ENCODE results near the gene ELAVL4. TPM values are rescaled to one million over a fixed set of nuclear protein-coding genes. Genes with fewer than 3 reads are reported as not detected.

ELAVL4 gene
- not detected for total RNA-seq
- total RNA-seq (2013): 0.07 TPM

DNA sequence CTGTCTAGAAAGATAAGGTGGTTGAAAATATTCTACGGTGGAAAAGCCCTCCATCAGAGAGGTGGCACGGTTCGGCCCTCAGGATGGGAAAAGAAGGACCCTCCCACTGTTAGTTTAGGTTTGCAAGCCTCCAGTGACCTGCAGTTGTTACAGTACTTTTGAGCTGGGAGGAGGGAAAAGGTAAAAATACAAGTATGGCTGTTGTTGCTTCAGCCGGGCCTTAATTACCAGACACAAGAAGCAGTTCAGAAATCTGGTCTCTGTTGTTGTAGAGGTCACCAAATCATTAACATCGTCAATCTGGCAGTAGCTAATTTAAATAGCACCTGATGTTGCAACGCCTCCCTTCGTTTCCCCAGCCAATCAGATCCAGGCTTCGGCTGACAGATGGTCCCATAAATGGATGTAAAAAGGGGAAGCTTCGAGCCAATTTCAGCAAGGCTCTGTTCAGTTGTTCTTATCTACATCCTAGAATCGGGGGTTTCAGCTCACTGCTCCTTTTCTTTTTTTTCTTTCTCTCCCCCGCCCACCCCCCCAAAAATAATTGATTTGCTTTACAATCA, at the start of gene ELAVL4:
TSS of gene ELAVL4 (plus strand) at position 424 of the 563 bp plus-strand sequence. CDS start 270 bp downstream, outside the sequence.
- Mint-ChIP-seq H3K27me3 (ENCODE audit: low read depth in 2 of 2) (peaks cover 36 to 60% of the 10 kb centered on the region in 2 donors), H3K4me3 (peak within 1 kb of the TSS; percentile 9), H3K27ac (no peak within 1 kb of the TSS), H3K36me3 (no peaks in the 10 kb centered on the region), H3K4me1 (peaks cover 0 to 15% of the 10 kb centered on the region in 2 donors), H3K9me3 (no peaks in the 10 kb centered on the region)
- Histone ChIP-seq H3K9me3 (ENCODE audit: control insufficient read depth, insufficient read depth, low read length) (no peaks in the 10 kb centered on the region), H3K4me3 (ENCODE audit: low read length) (no peak within 1 kb of the TSS), H3K36me3 (ENCODE audit: control insufficient read depth, insufficient read depth, low read length) (no peaks in the 10 kb centered on the region), H3K4me1 (ENCODE audit: control insufficient read depth, insufficient read depth, low read length) (peaks cover 9% of the 10 kb centered on the region), H3K27ac (ENCODE audit: low read length) (no peak within 1 kb of the TSS), H3K27me3 (ENCODE audit: control insufficient read depth, insufficient read depth, low read length) (peaks cover 11% of the 10 kb centered on the region)
- intact Hi-C loops (cut with micrococcal nuclease): no loop called here
- 61% methylated on average over 9 of the region's 11 CpGs for WGBS (ENCODE audit: insufficient coverage)
- TF ChIP-seq, protein P1, sequence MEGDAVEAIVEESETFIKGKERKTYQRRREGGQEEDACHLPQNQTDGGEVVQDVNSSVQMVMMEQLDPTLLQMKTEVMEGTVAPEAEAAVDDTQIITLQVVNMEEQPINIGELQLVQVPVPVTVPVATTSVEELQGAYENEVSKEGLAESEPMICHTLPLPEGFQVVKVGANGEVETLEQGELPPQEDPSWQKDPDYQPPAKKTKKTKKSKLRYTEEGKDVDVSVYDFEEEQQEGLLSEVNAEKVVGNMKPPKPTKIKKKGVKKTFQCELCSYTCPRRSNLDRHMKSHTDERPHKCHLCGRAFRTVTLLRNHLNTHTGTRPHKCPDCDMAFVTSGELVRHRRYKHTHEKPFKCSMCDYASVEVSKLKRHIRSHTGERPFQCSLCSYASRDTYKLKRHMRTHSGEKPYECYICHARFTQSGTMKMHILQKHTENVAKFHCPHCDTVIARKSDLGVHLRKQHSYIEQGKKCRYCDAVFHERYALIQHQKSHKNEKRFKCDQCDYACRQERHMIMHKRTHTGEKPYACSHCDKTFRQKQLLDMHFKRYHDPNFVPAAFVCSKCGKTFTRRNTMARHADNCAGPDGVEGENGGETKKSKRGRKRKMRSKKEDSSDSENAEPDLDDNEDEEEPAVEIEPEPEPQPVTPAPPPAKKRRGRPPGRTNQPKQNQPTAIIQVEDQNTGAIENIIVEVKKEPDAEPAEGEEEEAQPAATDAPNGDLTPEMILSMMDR (IDR thresholded peaks at IDR 0.05): no peak
- DNase-seq (no peak), ATAC-seq (no peak)

- no peak overlapping the region for H3K4me3 ChIP-seq (ENCODE audit: low read length)
- no peaks in the 10 kb centered on the region for H3K27me3 ChIP-seq (ENCODE audit: control insufficient read depth, insufficient read depth, low read length)
- peaks cover 0 to 3% of the 10 kb centered on the region in 2 donors for H3K9me3 Mint-ChIP-seq
- 93% methylated on average over 2 of the region's 3 CpGs for WGBS (ENCODE audit: insufficient coverage)
- H3K4me1 ChIP-seq (ENCODE audit: control insufficient read depth, insufficient read depth, low read length): no peaks in the 10 kb centered on the region
- DNase-seq (no peak), ATAC-seq (no peak)
- H3K27me3 Mint-ChIP-seq (ENCODE audit: low read depth in 2 of 2): peaks cover 0 to 2% of the 10 kb centered on the region in 2 donors
- H3K36me3 Mint-ChIP-seq: no peaks in the 10 kb centered on the region
- TF ChIP-seq, protein P1 (IDR thresholded peaks at IDR 0.05): no peak
- H3K36me3 ChIP-seq (ENCODE audit: control insufficient read depth, insufficient read depth, low read length): no peaks in the 10 kb centered on the region
- H3K4me1 Mint-ChIP-seq: no peaks in the 10 kb centered on the region
- no peak overlapping the region for H3K27ac Mint-ChIP-seq
- intact Hi-C loops (cut with micrococcal nuclease): no loop called here
- no peak overlapping the region for H3K4me3 Mint-ChIP-seq
- H3K27ac ChIP-seq (ENCODE audit: low read length): no peak overlapping the region
- no peaks in the 10 kb centered on the region for H3K9me3 ChIP-seq (ENCODE audit: control insufficient read depth, insufficient read depth, low read length)
Measured at GRCh38 chr1:50060279-50060678, 48.4 kb upstream of the ELAVL4 start.

GRCh38 chr1:50066806-50067205, 41.9 kb upstream of the ELAVL4 start:
- intact Hi-C loops (cut with micrococcal nuclease): no loop called here
- Histone ChIP-seq H3K36me3 (ENCODE audit: control insufficient read depth, insufficient read depth, low read length) (no peaks in the 10 kb centered on the region), H3K4me3 (ENCODE audit: low read length) (no peak overlapping the region), H3K4me1 (ENCODE audit: control insufficient read depth, insufficient read depth, low read length) (no peaks in the 10 kb centered on the region), H3K27me3 (ENCODE audit: control insufficient read depth, insufficient read depth, low read length) (no peaks in the 10 kb centered on the region), H3K9me3 (ENCODE audit: control insufficient read depth, insufficient read depth, low read length) (no peaks in the 10 kb centered on the region), H3K27ac (ENCODE audit: low read length) (no peak overlapping the region)
- H3K27me3 Mint-ChIP-seq (ENCODE audit: low read depth in 2 of 2): no peaks in the 10 kb centered on the region
- H3K4me3 Mint-ChIP-seq: no peak overlapping the region
- no peak overlapping the region for H3K27ac Mint-ChIP-seq
- TF ChIP-seq, protein P1 (IDR thresholded peaks at IDR 0.05): no peak
- ATAC-seq (no peak), DNase-seq (no peak)
- no peaks in the 10 kb centered on the region for H3K4me1 Mint-ChIP-seq
- WGBS (ENCODE audit: insufficient coverage): 80% methylated on average over 1 of the region's 1 CpG
- H3K9me3 Mint-ChIP-seq: peaks cover 0 to 4% of the 10 kb centered on the region in 2 donors
- no peaks in the 10 kb centered on the region for H3K36me3 Mint-ChIP-seq

DNA sequence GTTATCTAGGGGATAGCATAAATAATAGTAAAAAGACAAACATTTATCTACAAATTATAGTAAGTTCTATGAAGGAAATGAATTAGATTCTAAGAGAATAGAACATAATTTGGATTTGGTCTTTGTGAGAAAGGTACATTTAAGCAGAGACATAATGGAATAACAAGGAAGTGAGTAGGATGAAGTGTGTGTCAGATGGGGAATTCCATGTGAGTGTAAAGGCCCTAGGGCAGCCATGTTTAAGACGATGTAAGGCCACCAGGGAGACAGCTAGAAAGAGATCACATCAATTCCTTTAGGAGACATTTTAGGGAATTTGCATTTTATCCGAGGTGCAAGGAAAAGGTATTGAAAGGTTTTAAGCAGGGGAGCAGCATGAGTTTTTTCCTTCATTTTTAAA, 33.8 kb upstream of the ELAVL4 start:
- Mint-ChIP-seq H3K27me3 (ENCODE audit: low read depth in 2 of 2) (no peaks in the 10 kb centered on the region), H3K4me3 (no peak overlapping the region), H3K27ac (no peak overlapping the region), H3K36me3 (no peaks in the 10 kb centered on the region), H3K9me3 (peaks cover 3 to 4% of the 10 kb centered on the region in 2 donors), H3K4me1 (no peaks in the 10 kb centered on the region)
- H3K27ac ChIP-seq (ENCODE audit: low read length): no peak overlapping the region
- H3K36me3 ChIP-seq (ENCODE audit: control insufficient read depth, insufficient read depth, low read length): no peaks in the 10 kb centered on the region
- H3K27me3 ChIP-seq (ENCODE audit: control insufficient read depth, insufficient read depth, low read length): no peaks in the 10 kb centered on the region
- no peaks in the 10 kb centered on the region for H3K4me1 ChIP-seq (ENCODE audit: control insufficient read depth, insufficient read depth, low read length)
- WGBS (ENCODE audit: insufficient coverage): 80% methylated on average over 2 of the region's 2 CpGs
- TF ChIP-seq, protein P1 (IDR thresholded peaks at IDR 0.05): no peak
- H3K4me3 ChIP-seq (ENCODE audit: low read length): no peak overlapping the region
- no peaks in the 10 kb centered on the region for H3K9me3 ChIP-seq (ENCODE audit: control insufficient read depth, insufficient read depth, low read length)
- ATAC-seq (no peak), DNase-seq (no peak)
- intact Hi-C loops (cut with micrococcal nuclease): no loop called here
